TTC549 (cell line): ENCODE results near the gene RNF121.
"Not testable (repeated sequence)": the region's sequence is repeated elsewhere in the genome, so short reads cannot be mapped to it uniquely, and the experiment has no call there.

Experiments
- FAIRE-seq: peaks from 2 replicates; lab custom pipeline; 2012; peaks lifted over from hg19 to GRCh38; lab: Jason Lieb, UNC

The RNF121 gene

GRCh38 chr11:71928737-71929443 lies at the start of gene RNF121:
TSS of gene RNF121 (plus strand) at chr11:71929046. CDS start at chr11:71929062, 16 bp downstream.
- FAIRE-seq, result no peak

GRCh38 chr11:71885806-71886205 lies 43.0 kb upstream of the RNF121 start:
- not testable (repeated sequence) for FAIRE-seq

GRCh38 chr11:71888335-71889010 lies 40.4 kb upstream of the RNF121 start:
- FAIRE-seq, result not testable (repeated sequence)

GRCh38 chr11:71889181-71889872 lies 39.5 kb upstream of the RNF121 start:
- not testable (repeated sequence) for FAIRE-seq

- no peak for FAIRE-seq
Observed at GRCh38 chr11:71895961-71896360, 32.9 kb upstream of the RNF121 start.

GRCh38 chr11:71901137-71901536 lies 27.7 kb upstream of the RNF121 start:
- not testable (repeated sequence) for FAIRE-seq

GRCh38 chr11:71908218-71908617 lies 20.6 kb upstream of the RNF121 start:
- no peak for FAIRE-seq

GRCh38 chr11:71910775-71911174 lies 18.1 kb upstream of the RNF121 start:
- not testable (repeated sequence) for FAIRE-seq

GRCh38 chr11:71911321-71911985 lies 17.4 kb upstream of the RNF121 start:
- not testable (repeated sequence) for FAIRE-seq

- not testable (repeated sequence) for FAIRE-seq
Observed at GRCh38 chr11:71911986-71912340, 16.9 kb upstream of the RNF121 start.

GRCh38 chr11:71913756-71914526 lies 14.9 kb upstream of the RNF121 start:
- FAIRE-seq, result no peak

- no peak for FAIRE-seq
Observed at GRCh38 chr11:71914617-71915189, 14.1 kb upstream of the RNF121 start.

- FAIRE-seq, result no peak
Observed at GRCh38 chr11:71917646-71918140, 11.2 kb upstream of the RNF121 start.

GRCh38 chr11:71927820-71928736 lies 768 bp upstream of the RNF121 start, which contains the start of gene XNDC1N:
TSS of gene XNDC1N (minus strand) at chr11:71928594. CDS start at chr11:71923353, 5,241 bp downstream.
- FAIRE-seq, result no peak

GRCh38 chr11:71929491-71929890 lies 645 bp downstream of the RNF121 start:
- no peak for FAIRE-seq

GRCh38 chr11:71930556-71931244 lies 1.9 kb downstream of the RNF121 start:
- no peak for FAIRE-seq

- FAIRE-seq, result no peak
Observed at GRCh38 chr11:71931245-71931602, 2.4 kb downstream of the RNF121 start.

- no peak for FAIRE-seq
Observed at GRCh38 chr11:71933141-71933933, 4.5 kb downstream of the RNF121 start.

- FAIRE-seq, result no peak
Observed at GRCh38 chr11:71934213-71934612, 5.4 kb downstream of the RNF121 start.
